Activated naive CD4-positive, alpha-beta T cell treated with anti-CD3 and anti-CD28 coated beads for 36 hours (primary cell): ENCODE data around the gene KRT35. TPM values are rescaled to one million over a fixed set of nuclear protein-coding genes. Genes with fewer than 3 reads are reported as not detected.

Experiments
- CTCF ChIA-PET: fragments of 350-600 bp; sonication (Branson Sonifier 250); formaldehyde crosslinking; loops from one replicate; lab custom pipeline; 2021; ENCODE audit warnings: antibody characterized with exemption; lab: Charles Lee
- DNase-seq: peaks from one replicate; pipeline ENCODE4 v3.0.0-alpha.2; 2020
- H3K27ac Mint-ChIP-seq: one replicate; pipeline ENCODE4 v1.8.0; 2021; ENCODE audit warnings: mild to moderate bottlenecking, mixed read lengths
- H3K27me3 Mint-ChIP-seq: one replicate; pipeline ENCODE4 v1.8.0; 2021; ENCODE audit warnings: low read depth, mixed read lengths
- H3K36me3 Mint-ChIP-seq: one replicate; pipeline ENCODE4 v1.8.0; 2021; ENCODE audit warnings: low read depth, mixed read lengths
- H3K4me1 Mint-ChIP-seq: one replicate; pipeline ENCODE4 v1.8.0; 2021; ENCODE audit warnings: low read depth, mixed read lengths
- H3K4me3 Mint-ChIP-seq: one replicate; pipeline ENCODE4 v1.8.0; 2021; ENCODE audit warnings: mild to moderate bottlenecking, moderate library complexity, mixed read lengths
- H3K9me3 Mint-ChIP-seq: one replicate; pipeline ENCODE4 v1.8.0; 2021; ENCODE audit warnings: mixed read lengths
- intact Hi-C: fragments of 100-400 bp; cut with micrococcal nuclease; formaldehyde crosslinking; loops from one replicate; pipeline ENCODE4 v1.15.1; 2023
- total RNA-seq, 2 experiments: library from RNA; stranded (reverse); gene quantifications; one replicate each; pipeline ENCODE4 v1.2.3, GENCODE V29; 2021

The KRT35 gene
- total RNA-seq, result not detected

GRCh38 chr17:41481036-41481435, at the start of gene KRT35:
Gene KRT35 (minus strand): TSS chr17:41481151. CDS start chr17:41481097, 54 bp downstream.
- DNase-seq, result no peak
- no peaks in the 10 kb centered on the region for H3K27me3 Mint-ChIP-seq
- intact Hi-C loops, result no loop called here
- H3K4me1 Mint-ChIP-seq, result no peaks in the 10 kb centered on the region
- no peak within 1 kb of the TSS for H3K4me3 Mint-ChIP-seq
- H3K36me3 Mint-ChIP-seq, result no peaks in the 10 kb centered on the region
- no peak within 1 kb of the TSS for H3K27ac Mint-ChIP-seq
- CTCF ChIA-PET, result interaction anchor here (0.6 kb wide), 1 partner anchor 163 kb away, joined by 3 read pairs; no protein-coding TSS in a partner anchor
- no peaks in the 10 kb centered on the region for H3K9me3 Mint-ChIP-seq

- Mint-ChIP-seq H3K4me1 (peaks cover 2% of the 10 kb centered on the region), H3K9me3 (no peaks in the 10 kb centered on the region), H3K27me3 (peaks cover 43% of the 10 kb centered on the region), H3K36me3 (no peaks in the 10 kb centered on the region), H3K27ac (no peak overlapping the region), H3K4me3 (no peak overlapping the region)
- intact Hi-C loops, result no loop called here
- CTCF ChIA-PET, result interaction anchor here (2.8 kb wide), 1 partner anchor 18 kb away, joined by 12 read pairs; no protein-coding TSS in a partner anchor
- DNase-seq, result no peak
These were observed 49.4 kb upstream of the KRT35 start for GRCh38 chr17:41530062-41531048.

- H3K36me3 Mint-ChIP-seq, result no peaks in the 10 kb centered on the region
- CTCF ChIA-PET, result interaction anchor here (0.8 to 2.8 kb wide), 3 partner anchors 13 to 166 kb away, joined by 3 to 12 read pairs (median 3); no protein-coding TSS in a partner anchor
- H3K4me3 Mint-ChIP-seq, result no peak overlapping the region
- H3K4me1 Mint-ChIP-seq, result peaks cover 2% of the 10 kb centered on the region
- H3K9me3 Mint-ChIP-seq, result no peaks in the 10 kb centered on the region
- intact Hi-C loops, result no loop called here
- H3K27me3 Mint-ChIP-seq, result peaks cover 43% of the 10 kb centered on the region
- no peak overlapping the region for H3K27ac Mint-ChIP-seq
- DNase-seq, result no peak
These were observed 48.6 kb upstream of the KRT35 start for GRCh38 chr17:41529491-41529915.

- peak overlapping the region; percentile 9 for H3K4me3 Mint-ChIP-seq
- peaks cover 2% of the 10 kb centered on the region for H3K4me1 Mint-ChIP-seq
- H3K36me3 Mint-ChIP-seq, result no peaks in the 10 kb centered on the region
- H3K27ac Mint-ChIP-seq, result no peak overlapping the region
- CTCF ChIA-PET, result interaction anchor here (0.8 to 2.8 kb wide), 3 partner anchors 13 to 167 kb away, joined by 3 to 12 read pairs (median 3); no protein-coding TSS in a partner anchor
- peaks cover 43% of the 10 kb centered on the region for H3K27me3 Mint-ChIP-seq
- no peak for DNase-seq
- intact Hi-C loops, result no loop called here
- no peaks in the 10 kb centered on the region for H3K9me3 Mint-ChIP-seq
These were observed 48.0 kb upstream of the KRT35 start for GRCh38 chr17:41528959-41529353.

GRCh38 chr17:41527063-41528023, 46.4 kb upstream of the KRT35 start:
- H3K4me1 Mint-ChIP-seq, result peaks cover 2% of the 10 kb centered on the region
- H3K27me3 Mint-ChIP-seq, result peaks cover 41% of the 10 kb centered on the region
- CTCF ChIA-PET, result no interaction called here
- intact Hi-C loops, result no loop called here
- peak; percentile 15 for DNase-seq
- H3K27ac Mint-ChIP-seq, result no peak overlapping the region
- no peaks in the 10 kb centered on the region for H3K36me3 Mint-ChIP-seq
- H3K4me3 Mint-ChIP-seq, result peak overlapping the region; percentile 24
- H3K9me3 Mint-ChIP-seq, result no peaks in the 10 kb centered on the region

- intact Hi-C loops, result no loop called here
- CTCF ChIA-PET, result no interaction called here
These were observed 43.3 kb upstream of the KRT35 start for GRCh38 chr17:41524261-41524660.

GRCh38 chr17:41523787-41524186, 42.8 kb upstream of the KRT35 start:
- CTCF ChIA-PET, result no interaction called here
- Mint-ChIP-seq H3K27me3 (peaks cover 23% of the 10 kb centered on the region), H3K36me3 (no peaks in the 10 kb centered on the region), H3K4me1 (peaks cover 2% of the 10 kb centered on the region), H3K4me3 (no peak overlapping the region), H3K27ac (no peak overlapping the region), H3K9me3 (no peaks in the 10 kb centered on the region)
- intact Hi-C loops, result no loop called here
- DNase-seq, result no peak

More at GRCh38 chr17:41524261-41524660, 43.3 kb upstream of the KRT35 start:
- Mint-ChIP-seq H3K27ac (no peak overlapping the region), H3K9me3 (no peaks in the 10 kb centered on the region), H3K27me3 (peaks cover 28% of the 10 kb centered on the region), H3K36me3 (no peaks in the 10 kb centered on the region), H3K4me1 (peaks cover 2% of the 10 kb centered on the region), H3K4me3 (no peak overlapping the region)
- no peak for DNase-seq

- no peaks in the 10 kb centered on the region for H3K4me1 Mint-ChIP-seq
- H3K4me3 Mint-ChIP-seq, result no peak overlapping the region
- no peak for DNase-seq
- no peaks in the 10 kb centered on the region for H3K36me3 Mint-ChIP-seq
- H3K27me3 Mint-ChIP-seq, result peaks cover 17% of the 10 kb centered on the region
- intact Hi-C loops, result no loop called here
- H3K9me3 Mint-ChIP-seq, result no peaks in the 10 kb centered on the region
- no peak overlapping the region for H3K27ac Mint-ChIP-seq
- CTCF ChIA-PET, result no interaction called here
These were observed 42.3 kb upstream of the KRT35 start for GRCh38 chr17:41523225-41523593.

- no peaks in the 10 kb centered on the region for H3K4me1 Mint-ChIP-seq
- DNase-seq, result no peak
- H3K27ac Mint-ChIP-seq, result no peak overlapping the region
- intact Hi-C loops, result no loop called here
- no peak overlapping the region for H3K4me3 Mint-ChIP-seq
- H3K9me3 Mint-ChIP-seq, result no peaks in the 10 kb centered on the region
- H3K27me3 Mint-ChIP-seq, result peaks cover 13% of the 10 kb centered on the region
- H3K36me3 Mint-ChIP-seq, result no peaks in the 10 kb centered on the region
- CTCF ChIA-PET, result no interaction called here
These were observed 41.6 kb upstream of the KRT35 start for GRCh38 chr17:41522301-41523224.

GRCh38 chr17:41521574-41522261, 40.8 kb upstream of the KRT35 start:
- intact Hi-C loops, result no loop called here
- no peak for DNase-seq
- CTCF ChIA-PET, result no interaction called here
- Mint-ChIP-seq H3K36me3 (no peaks in the 10 kb centered on the region), H3K4me3 (no peak overlapping the region), H3K4me1 (no peaks in the 10 kb centered on the region), H3K9me3 (no peaks in the 10 kb centered on the region), H3K27ac (no peak overlapping the region), H3K27me3 (peaks cover 5% of the 10 kb centered on the region)
